ENCODE data around the gene SMOC1.

The SMOC1 gene

DNA sequence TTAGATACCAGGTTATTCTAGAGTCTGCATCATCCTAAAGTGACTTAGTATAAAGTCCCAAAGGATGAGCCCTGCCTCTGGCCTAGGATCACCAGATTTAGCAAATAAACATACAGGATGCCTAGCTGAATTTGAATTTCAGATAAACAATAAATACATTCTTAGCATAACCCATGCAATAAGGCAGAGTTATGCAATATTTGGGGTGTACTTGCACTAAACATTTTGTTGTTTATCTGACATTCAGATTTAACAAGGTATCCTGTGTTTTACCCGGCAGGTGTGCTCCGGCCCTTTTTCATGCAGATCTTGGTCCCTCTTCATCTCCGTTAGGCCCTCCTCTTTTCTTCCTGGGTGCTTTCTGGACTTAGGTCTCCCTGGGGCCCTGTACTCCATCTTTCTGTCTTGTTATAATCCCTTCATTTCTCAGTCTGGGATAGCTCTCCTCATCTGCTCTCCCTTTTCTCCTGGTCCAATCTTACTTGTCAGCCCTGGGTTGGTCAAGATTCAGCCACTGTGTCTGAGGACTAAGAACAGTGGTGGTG is 18.1 kb upstream of the SMOC1 start:
- DNase-seq (ENCODE audit: insufficient read length, low spot score): no peak
- FAIRE-seq: no peak

- DNase-seq (ENCODE audit: insufficient read length, low spot score) (no peak), FAIRE-seq (no peak)
These were observed 16.1 kb upstream of the SMOC1 start for GRCh38 chr14:69863083-69863482.

DNA sequence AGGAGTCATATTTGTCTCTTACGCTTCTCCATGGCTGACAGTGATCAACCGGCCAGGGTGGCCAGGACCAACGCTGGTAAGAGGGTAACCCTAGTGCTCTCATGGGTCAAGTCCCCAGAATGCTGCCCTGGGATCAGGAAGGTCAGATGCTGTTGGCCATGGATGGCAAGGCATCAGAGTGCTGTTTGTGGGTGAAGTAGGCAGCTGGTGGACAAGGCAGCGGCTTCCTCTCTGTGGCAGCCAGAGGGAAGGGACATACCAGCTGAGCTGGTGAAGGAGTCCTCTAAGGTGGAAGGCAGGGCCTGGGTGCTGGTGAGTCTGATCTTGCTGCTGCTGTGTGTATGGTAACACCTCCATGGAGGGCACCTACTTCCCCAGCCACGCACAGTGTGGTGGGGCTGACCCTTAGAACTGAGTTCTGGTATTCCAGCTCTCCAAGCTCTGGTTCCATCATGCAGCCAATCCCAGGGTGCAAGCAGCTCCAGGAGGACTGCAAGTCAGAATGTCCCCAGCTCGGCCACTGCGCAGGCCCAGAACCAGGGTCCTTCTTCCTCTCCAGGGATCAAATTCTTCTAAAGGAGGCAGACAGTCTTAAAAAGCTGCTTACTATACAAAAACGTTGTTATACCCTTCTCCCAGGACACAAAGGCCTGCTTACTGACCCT is 13.4 kb upstream of the SMOC1 start:
- no peak for DNase-seq (ENCODE audit: insufficient read length, low spot score)
- FAIRE-seq: no peak

DNA sequence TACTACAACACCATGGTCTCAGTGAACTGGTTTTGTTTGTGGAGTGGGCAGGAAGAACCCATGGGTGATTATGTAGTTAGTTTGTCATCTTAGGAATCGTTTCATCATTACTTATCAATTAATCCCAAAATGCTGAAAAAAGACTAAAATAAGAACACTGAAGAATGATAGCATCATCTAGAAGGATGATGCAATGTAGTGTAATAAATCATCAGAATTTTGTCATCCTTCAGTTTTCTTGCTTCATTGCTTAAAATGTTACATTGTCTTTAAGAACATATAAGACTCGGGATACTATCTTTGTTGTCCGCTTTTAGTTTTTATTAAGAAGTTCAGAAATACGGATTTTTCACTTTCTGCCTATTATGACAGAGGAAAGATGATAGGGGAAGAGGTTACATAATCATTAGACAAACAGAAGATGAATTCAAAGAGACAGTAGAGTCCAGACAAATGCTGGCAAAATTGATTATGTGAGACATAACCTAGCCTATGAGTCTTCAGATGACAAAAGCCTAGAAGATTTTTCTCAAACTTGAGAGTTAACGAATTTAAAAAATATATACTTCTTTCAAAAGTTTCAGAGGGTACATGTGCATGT is 10.8 kb upstream of the SMOC1 start:
- DNase-seq (ENCODE audit: insufficient read length, low spot score) (no peak), FAIRE-seq (peak; percentile 33)

DNA sequence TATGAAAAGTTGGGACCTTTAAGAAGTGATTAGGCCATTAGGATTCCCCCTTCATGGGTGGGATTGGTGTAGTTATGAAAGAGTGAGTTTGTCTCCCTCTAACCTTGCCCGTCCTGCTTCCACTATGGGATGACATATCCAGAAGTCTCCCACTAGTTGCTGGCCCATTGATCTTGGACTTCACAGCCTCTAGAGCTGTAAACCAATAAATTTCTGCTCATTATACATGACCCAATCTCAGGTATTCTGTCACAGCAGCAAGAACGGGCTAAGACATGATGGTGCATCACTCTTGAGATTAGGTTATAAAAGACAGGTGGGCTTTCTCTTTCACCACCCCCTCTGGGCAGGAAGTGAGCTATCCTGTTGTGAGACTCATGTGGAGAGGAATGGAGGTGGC is 8.6 kb upstream of the SMOC1 start:
- no peak for DNase-seq (ENCODE audit: insufficient read length, low spot score)
- FAIRE-seq: no peak

DNA sequence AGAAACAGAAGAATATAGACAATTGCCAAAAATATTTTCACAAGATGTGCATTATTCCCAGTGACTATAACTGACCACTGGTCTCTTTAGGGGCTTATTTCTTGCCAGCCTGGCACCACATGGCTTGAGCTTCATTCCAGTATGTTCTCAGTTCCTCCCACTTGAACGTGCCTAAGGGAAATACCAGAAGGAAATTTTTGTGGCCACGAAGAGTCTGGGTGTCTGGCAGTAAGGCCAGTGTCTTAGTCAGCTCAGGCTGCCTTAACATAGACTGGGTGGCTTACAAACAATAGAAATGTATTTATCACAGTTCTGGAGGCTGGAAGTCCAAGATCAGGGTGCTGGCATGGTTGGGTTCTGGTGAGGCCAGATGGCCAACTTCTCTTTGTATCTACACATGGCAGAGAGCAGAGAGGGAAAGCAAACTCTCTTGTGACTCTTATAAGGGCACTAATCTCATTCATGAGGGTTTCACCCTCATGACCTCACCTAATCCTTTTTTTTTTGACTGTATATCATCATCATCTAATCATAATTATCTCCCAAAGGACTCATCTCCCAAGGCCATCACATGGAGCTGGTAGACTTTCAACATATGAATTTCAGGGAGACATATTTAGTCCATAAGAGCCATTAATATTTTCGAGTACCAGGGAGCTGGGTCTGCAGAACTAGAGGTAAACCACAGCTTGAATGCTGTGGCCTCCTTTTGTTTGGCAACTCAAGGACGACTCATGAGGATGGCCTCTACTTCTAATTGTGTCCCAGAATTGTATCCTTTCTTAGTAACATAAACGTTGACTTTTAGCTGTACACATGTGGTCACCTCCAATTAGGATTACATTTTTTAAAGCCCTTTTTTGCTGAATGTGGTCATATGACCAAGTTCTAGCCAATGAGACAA is 5.1 kb upstream of the SMOC1 start:
- FAIRE-seq: no peak
- DNase-seq (ENCODE audit: insufficient read length, low spot score): no peak

DNA sequence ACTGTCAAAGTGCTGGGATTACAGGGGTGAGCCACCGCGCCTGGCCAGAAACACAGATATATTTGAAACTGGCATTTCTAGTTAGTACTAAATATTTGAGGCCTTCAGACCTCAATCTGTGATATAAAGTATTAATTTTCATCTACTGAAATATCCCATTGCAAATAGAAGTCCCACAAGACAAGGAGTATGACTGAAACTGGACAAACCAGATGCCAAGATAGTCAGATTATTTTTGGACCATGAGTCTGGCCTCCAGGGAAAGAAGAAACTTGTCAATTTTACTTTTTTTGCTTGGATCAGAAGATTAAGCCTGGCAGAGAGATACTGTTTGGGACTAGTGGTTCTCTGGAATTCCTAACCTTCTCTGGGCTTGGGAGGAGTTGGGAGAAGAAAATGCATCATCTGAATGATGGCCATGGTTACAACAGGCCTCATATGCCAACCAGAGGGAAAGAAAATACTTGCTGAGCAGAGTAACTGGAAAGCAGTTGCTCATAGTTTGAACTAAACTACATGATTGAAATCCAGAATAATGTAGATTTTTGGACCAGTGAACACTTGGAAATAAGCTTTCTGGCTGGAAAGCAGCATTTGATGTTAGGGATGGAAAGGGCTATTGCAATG is 2.9 kb upstream of the SMOC1 start:
- no peak for DNase-seq (ENCODE audit: insufficient read length, low spot score)
- FAIRE-seq: no peak

DNA sequence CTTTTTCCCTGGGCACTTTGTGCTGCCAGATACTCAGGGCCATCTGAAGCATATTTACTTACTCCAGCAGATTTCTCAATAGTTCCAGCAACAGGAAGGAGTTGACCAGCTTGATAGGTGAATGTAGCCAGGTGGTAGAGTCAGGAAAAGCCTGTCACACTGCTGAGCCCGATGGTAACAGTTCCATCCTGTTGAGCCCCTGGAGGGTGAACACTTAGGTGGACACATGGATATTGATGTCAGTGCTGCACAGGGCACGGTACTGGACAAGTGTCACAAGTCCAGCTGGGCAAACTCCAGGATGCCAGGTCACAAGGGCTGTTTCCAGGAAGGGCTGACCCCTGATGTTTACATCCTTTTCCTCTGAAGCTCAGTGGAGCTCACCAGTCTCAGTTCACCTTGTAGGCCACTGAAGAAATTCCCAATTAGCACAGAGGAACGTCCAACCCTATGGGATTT is 2.3 kb upstream of the SMOC1 start:
- DNase-seq (ENCODE audit: insufficient read length, low spot score) (no peak), FAIRE-seq (no peak)

- peak; percentile 44 for DNase-seq (ENCODE audit: insufficient read length, low spot score)
- FAIRE-seq: peak; percentile 42
These were observed 1.7 kb upstream of the SMOC1 start for GRCh38 chr14:69877492-69877891.

GRCh38 chr14:69878251-69878650 is 965 bp upstream of the SMOC1 start:
- DNase-seq (ENCODE audit: insufficient read length, low spot score) (no peak), FAIRE-seq (no peak)

- FAIRE-seq (no peak), DNase-seq (ENCODE audit: insufficient read length, low spot score) (no peak)
These were observed 850 bp downstream of the SMOC1 start for GRCh38 chr14:69880044-69880487.

DNA sequence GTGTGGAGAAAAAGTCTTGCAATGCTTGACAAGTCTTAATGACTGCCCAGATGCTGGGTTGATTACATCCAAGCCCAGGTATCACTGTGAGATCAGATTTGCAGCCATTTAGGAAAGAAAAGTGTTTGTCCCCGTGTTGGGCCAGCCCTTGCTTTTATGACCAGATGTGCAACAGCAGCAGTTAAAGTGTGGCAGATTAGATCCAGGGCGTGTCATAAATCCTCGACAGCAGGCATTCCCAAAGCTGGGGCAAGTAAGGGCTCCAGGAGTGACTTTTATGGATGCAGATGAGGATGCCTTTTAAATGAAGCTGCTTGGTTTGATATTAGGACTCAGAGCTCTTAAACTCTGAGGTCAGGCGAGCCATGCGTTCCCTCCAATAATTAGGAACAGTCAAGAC is 1.7 kb downstream of the SMOC1 start:
- DNase-seq (ENCODE audit: insufficient read length, low spot score): no peak
- FAIRE-seq: no peak

GRCh38 chr14:69882116-69882864 is 3.1 kb downstream of the SMOC1 start:
- FAIRE-seq (no peak), DNase-seq (ENCODE audit: insufficient read length, low spot score) (no peak)

DNA sequence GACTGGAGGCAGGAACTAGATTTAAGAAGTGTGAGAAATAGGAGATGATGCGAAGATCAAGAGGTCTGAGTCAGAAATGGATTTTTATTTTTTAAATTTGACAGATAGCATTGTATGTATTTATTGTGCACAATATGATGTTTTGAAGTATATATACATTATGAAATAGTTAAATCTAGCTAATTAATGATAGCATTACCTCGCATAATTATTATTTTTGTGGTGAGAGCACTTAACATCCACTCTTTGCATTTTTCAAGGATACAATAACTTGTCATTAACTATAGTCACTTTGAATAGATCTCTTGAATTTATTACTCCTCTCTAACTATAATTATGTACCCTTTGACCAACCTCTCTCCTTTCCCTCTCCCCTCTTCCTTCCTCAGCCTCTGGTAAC is 3.7 kb downstream of the SMOC1 start:
- FAIRE-seq (no peak), DNase-seq (ENCODE audit: insufficient read length, low spot score) (no peak)

GRCh38 chr14:69886453-69887242 is 7.4 kb downstream of the SMOC1 start:
- peak; percentile 21 for FAIRE-seq
- DNase-seq (ENCODE audit: insufficient read length, low spot score): no peak

- FAIRE-seq (no peak), DNase-seq (ENCODE audit: insufficient read length, low spot score) (no peak)
These were observed 8.8 kb downstream of the SMOC1 start for GRCh38 chr14:69887740-69888657.

DNA sequence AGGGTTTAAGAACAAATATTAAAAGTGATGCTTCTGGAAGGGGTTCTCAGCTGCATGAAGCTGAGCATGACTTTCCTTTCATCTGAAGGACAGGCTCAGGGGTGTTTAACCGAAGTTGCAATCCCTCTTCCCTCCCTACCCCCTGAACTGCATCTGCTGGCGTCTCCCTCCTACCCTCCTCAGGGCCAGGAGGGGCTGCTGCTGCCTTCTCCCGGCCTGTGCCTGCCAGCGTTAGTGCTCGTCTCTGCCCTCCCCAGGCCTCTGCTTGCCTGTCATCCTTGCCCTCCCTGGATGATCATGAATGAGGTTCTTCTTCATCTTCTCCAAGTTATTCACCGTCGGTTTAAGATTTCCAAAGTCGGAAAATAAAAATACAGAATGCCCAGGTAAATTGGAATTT is 12.2 kb downstream of the SMOC1 start:
- no peak for FAIRE-seq

GRCh38 chr14:69895109-69895508 is 15.9 kb downstream of the SMOC1 start:
- DNase-seq (ENCODE audit: insufficient read length, low spot score) (no peak), FAIRE-seq (no peak)

More for the DNA sequence above, 12.2 kb downstream of the SMOC1 start:
- no peak for DNase-seq (ENCODE audit: insufficient read length, low spot score)

Data from GM19239 (cell line).